HG03175 (cell line): ENCODE data around the gene TRMT10A.

ENCODE experiments used
- ATAC-seq: cut with Tn5 transposase; IDR thresholded peaks from one replicate; pipeline ENCODE4 v1.9.1; 2021; ENCODE audit warnings: mild to moderate bottlenecking, moderate library complexity; ENCODE audit not compliant: unreplicated experiment

Gene TRMT10A, protein sequence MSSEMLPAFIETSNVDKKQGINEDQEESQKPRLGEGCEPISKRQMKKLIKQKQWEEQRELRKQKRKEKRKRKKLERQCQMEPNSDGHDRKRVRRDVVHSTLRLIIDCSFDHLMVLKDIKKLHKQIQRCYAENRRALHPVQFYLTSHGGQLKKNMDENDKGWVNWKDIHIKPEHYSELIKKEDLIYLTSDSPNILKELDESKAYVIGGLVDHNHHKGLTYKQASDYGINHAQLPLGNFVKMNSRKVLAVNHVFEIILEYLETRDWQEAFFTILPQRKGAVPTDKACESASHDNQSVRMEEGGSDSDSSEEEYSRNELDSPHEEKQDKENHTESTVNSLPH

DNA sequence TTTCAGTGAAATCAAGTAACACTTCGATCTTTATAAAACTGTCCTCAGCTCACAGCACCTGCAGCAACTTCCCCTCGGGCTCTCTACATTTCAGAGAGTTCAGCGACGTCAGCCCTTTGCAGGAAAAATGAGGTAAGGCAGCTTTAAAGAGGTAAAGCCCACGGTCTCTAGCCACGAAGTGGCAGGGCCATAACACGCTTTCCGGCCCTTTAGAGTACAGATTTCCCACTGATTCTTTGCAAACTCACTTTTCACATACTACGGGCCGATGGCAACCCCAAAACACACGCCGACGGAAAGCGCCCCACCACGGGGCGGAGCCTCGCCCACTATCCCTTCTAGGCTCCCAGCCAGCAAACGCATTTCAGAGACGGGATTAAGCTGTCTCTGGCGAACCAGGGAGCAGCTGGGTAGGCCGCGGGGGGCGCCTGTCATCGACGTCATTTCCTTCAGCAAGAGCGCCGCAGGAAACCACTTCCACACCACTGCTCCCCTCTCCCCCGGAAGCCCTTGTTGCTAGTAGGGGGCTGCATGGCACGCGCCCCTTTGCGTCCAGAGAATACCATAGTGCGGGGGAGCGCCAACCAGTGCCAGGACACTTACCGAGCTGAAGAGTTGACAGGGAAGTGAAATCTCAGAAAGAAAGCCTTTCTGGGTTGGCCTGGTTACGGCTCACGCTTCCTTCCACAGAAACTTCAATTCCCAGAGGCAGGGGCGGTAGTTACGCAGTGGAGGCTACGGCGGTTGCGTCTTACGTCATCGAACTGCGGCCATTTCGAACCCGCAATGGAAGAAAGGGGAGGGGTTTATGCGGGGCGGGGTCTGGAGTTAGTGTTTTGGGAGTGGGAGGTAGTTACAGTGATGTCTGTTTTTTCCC lies at the start of gene TRMT10A:
TRMT10A (minus strand) TSS at position 730 of the 877 bp plus-strand sequence. CDS start 4,701 bp downstream, outside the sequence.
- ATAC-seq: peak; percentile 94

DNA sequence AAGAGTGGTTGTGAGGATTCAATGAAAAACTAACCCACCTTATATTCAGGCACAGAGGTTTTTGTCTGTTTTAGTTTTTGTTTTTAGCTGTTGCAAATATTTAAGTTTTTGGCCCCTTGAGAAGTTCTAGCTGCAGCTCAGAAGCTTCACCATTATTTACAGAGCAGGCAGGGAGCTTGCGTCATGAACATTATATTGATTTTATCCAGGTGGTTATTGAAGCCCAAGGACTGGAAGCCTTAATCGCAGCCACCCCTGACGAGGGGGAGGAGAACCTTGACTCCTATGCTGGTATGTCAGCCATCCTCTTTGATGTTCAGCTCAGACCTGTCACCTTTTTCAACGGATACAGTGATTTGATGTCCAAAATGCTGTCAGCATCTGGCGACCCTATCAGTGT lies 48.9 kb upstream of the TRMT10A start:
- no peak for ATAC-seq

DNA sequence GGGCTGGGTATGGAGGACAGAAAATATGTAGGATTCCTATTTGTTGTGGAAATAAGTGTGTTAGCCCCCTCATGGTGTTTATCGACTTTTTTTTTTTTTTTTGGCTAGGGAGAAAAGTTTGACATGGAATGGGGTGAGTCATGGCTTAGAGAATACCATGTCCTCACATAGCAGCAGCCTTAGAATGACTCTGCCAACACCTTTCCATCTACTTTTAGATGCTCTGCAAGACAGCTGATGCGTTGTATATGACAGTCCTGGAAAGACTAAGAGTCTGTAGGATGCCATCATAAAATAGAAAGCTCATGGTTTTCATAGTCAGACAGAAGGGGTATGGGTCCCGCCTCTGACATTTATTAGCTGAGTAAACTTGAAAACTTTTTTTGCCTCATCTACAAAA lies 48.4 kb upstream of the TRMT10A start:
- no peak for ATAC-seq

DNA sequence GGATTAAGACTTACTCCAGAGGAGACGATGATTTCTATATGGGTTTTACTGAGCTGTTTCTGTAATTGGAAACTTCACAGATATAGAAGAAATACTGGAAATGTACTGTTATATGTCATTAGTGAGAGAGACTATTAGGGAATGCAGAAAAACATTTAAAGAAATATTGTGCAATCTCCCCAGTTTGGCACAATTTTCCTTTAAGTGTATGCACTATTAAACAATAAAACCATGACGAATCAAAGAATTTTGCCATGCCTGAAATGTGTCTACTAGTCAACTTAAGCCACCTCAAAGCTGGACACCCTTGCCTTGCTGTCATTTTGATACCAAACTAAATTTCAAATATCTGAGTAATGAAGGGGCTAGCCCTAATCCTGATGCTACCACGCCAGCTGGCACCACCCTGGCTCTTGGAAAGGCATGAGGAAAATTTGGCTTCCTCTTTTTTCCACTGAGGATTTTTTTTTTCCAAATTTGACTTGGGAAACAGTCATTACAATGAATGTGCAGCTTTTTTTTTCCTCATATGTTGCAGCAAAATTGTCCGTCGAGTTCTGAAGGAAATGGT lies 46.9 kb upstream of the TRMT10A start:
- no peak for ATAC-seq

DNA sequence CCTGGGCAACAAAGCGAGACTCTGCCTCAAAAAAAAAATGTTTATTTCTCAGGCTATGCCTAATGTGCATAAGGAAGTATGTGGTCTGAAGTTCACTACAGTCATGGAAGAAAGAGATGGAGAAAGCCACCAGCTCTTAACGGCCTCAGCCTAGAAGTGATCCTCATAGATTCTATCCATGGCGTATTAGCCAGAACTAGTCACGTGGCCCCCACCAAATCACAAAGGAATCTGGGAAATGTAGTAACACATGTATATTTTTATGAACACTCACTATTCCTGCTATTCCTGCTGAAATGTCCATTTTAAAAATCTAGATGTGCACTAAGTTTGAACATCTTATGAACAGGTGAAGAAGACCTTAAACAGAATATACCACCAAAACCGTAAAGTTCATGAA lies 44.6 kb upstream of the TRMT10A start:
- ATAC-seq: no peak

DNA sequence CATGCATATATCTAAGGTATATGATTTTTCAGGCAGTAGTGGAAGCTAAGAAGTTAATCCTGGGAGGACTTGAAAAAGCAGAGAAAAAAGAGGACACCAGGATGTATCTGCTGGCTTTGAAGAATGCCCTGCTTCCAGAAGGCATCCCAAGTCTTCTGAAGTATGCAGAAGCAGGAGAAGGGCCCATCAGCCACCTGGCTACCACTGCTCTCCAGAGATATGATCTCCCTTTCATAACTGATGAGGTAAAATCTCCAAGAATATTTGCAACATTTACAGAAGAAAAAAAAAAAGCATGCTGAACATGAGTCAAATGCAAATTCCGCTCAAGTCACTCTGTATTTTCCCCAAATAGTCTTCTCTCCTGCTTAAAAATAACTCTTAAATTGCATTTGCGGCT lies 42.9 kb upstream of the TRMT10A start:
- ATAC-seq: no peak

DNA sequence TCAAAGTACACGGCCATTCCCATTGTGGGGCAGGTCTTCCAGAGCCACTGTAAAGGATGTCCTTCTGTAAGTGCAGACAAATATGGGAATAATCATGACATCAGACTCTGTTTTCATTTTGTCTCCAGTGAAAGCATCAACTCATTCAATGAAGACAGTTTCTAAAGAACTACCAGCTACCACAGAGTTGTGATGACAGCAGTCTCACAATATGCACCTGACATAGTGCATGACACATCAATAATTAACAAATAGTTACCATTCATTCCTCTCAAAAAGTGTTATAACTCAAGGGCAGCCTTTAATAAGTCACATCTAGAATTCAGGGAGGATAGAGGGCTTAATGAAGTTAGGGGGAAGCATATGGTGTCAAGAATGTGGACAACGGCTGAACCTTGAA lies 31.0 kb upstream of the TRMT10A start:
- ATAC-seq: peak; percentile 47

DNA sequence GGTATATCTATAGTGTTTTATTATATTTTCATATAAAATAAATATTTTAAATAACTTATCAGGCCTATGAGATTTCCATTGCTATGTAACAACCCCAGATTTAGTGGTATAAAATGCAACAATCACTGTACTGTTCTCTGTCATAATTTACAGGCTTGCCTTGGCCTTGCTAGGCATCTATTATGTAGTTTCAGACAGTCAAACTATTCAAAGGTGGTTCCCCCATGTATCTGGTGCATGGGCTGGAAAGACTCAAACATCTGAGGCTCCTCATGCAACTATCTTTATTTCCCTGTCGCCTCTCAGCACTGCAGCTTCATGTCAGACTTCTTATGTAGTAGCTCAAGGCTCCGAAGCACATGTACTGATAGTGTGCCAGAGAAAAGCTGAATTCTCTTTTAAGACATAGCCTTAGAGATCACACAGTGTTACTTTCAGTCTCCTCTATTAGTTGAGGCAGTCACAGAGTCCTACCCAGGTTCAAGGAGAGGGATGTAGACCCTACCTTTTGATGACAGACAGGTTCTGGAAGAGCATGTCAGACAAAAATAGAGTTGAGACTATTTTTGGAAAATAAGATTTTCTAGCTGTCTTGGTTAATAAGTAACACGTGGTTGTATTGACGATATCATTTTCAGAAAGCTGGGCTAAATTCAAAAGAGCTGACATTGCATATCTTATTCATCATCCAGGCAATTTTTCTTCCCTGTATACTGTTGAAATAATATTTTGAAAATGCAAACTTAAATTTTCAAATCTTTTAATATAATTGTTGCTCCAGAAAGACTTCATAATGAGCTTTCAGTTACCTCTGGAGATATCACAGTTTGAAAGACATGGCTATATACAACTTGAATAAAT lies 30.2 kb upstream of the TRMT10A start:
- peak; percentile 79 for ATAC-seq

DNA sequence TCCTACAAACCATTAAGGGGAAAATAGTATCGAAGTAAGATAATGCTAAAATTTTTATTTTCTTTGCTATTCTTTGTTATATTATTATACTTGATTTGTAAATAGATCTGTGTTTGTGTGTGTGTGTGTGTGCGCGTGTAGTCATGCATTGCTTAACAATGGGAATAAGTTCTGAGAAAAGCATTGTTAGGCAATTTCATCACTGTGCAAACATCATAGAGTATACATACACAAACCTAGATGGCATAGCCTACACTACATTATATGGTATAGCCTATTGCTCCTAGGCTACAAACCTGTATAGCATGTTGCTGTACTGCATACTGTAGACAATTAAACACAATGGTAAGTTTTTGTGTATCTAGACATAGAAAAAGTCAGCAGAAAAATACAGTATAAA lies 27.9 kb upstream of the TRMT10A start:
- no peak for ATAC-seq

DNA sequence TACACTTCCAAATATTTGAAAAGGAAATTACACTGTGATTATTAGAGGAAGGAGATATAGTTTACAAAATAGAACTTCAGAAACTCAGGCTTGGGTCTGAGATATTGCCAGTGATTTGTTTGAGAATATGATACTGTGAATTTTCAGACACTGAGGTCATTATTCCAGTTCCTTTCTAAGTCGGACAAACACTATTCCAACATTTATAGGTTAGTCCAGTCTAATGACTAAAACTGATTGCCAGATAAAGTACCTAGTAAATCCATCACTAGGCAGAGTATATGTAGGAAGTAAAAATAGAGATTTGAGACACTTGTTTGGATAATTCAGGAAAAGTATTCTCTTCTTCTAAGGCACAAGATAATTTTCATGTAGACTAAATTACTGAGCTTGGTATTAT lies 24.0 kb upstream of the TRMT10A start:
- no peak for ATAC-seq

DNA sequence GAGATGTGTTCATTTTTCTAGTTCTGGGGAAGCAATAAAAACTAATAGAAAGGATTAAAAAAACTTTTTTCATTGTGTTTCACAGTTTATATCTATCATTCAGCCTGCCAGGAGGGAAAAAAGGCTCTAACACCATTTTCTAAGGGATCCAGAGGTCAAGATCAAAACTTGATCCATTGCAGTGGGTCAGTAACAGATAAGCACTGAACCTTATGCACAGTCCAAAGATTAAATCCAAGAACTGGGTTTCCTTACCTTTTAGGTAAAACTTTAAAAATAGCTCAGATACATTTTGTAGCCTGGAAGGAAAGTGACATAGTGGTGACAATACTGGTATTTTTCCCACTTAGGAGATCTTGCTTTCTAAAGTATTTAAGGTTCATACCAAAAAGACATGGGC lies 23.5 kb upstream of the TRMT10A start:
- ATAC-seq: no peak

DNA sequence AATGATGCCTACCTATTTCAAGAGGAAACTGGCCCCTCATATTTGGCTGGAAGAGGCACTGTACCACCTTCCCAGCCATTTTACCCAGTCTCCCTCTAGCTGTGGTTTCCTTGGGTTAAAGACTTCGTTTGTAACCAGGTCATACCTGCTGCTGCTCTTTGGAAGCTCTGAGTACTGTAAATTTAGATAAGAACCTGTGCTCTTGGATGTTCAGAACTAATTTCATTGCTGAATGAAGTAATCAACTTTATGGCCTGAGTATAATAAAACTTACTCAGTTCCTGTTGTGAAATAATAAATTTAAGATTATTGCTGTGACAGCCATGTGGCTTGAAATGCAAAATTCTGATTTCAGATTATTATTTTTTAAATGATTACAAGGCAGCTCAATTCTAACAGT lies 23.0 kb upstream of the TRMT10A start:
- ATAC-seq: no peak

DNA sequence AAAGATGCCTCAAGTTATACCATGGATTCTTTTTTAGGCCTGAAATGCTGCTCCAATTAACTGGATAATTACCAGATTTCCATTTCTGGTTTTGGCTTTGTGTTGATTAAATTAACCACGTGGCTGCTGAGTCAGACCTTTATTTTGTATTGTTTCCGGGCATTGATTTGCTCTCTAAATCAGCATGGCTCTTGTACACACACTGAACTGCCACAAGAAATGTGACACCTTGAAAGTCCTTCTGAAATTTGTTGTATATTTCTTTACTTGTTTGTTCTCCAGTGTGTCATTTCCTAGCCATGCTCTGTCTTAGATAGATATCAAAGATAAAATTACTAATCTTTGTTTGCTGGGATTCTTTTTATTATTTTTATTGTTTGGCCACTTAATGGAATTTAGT lies 22.5 kb upstream of the TRMT10A start:
- ATAC-seq: no peak

DNA sequence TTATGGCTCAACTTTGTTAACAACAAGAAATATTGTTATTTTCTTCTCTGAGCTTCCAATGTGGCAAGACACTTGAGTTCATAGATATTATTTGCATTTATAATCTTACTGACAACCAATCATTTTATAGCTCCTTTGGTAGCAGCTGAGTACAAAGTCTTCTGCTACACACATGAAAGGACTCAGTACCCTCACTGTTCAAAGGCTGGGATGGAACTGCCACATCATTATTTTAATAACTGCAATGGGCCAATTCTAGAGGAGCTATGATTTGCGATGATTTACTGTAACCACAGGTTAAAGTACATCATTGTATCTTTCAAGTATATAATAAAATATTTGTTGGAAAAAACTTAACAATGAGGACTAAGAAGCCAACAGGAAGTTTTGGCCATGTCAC lies 21.7 kb upstream of the TRMT10A start:
- ATAC-seq: no peak

DNA sequence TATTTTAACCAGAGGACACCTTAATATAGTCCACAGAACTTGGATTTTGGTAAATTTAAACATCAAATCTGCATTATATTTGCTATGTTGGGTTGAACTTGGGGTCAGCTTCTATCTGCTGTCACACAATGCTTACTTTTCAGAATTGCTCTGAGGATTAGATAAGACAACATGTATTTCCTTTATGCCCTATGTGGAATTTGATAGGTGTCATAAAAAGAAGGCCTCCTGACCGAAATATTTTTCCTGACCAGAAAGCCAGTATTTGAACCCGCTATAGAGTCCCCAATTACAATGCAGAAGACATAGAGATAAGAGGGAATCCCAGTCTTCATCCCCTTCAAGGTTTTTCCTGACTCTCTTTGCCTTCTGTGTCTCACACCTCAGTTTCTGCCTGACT lies 14.9 kb upstream of the TRMT10A start:
- ATAC-seq: no peak

DNA sequence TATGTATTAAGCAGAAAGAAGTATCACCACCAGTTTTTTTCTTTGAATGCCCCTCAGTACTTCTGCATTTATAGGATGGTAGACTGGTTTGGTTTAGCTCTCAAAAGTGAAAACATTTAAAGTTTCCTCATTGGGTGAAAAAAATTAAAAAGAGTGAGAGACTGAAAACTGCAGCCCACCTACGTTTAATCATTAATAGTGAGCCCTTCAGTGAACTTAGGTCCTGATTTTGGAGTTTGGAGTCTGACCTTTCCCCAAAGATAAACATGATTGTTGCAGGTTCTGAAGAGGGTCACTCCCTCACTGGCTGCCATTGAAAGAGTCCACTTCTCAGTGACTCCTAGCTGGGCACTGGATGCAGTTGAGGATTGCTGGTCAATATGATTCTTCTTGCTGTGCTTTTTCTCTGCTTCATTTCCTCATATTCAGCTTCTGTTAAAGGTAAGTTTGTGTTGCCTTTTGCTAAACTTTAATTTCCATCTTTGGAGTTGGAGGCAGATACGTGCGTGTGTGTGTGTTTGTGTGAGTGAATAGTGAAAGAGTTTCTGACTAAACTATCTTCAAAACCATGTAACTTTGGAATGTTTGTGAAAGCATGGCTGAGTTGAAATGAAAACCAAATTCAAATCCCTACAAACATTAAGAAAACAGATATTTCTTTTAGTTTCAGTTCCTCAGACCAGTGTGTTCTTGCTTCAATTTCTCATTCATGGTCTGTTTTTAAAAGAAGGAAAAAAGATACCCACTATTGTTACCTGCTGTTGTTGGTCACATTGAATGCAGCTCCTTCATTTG lies 10.9 kb upstream of the TRMT10A start, which contains the start of gene MTTP:
MTTP (plus strand) TSS at position 295 of the 795 bp plus-strand sequence; CDS start at position 381, 86 bp downstream.
- peak; percentile 77 for ATAC-seq

DNA sequence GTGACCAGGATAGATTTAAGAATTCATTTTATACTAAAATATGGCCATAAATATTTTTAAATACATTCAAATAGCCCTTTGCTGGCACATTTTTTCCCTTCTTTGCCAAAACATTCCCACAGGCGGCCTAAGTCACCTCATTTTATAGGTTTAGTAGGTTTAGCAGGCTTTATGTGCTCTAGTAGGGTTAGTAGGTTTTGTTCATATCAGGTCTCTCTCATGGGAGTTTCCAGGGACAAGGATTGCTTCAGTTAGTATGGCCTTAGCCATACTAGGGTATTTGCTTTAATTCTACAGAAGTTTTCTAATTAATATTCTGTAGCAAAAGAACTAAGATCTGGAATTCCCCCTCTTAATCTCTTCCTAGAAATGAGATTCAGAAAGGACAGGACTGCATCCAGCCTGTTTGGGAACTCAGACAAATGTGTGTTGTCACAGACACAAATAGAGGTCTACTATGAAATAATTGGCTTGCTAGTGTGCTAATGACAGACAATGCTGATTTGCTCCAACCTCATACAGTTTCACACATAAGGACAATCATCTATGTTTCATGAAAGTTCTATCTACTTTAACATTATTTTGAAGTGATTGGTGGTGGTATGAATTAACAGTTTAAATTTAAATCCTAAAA lies 10.0 kb upstream of the TRMT10A start:
- ATAC-seq: no peak

DNA sequence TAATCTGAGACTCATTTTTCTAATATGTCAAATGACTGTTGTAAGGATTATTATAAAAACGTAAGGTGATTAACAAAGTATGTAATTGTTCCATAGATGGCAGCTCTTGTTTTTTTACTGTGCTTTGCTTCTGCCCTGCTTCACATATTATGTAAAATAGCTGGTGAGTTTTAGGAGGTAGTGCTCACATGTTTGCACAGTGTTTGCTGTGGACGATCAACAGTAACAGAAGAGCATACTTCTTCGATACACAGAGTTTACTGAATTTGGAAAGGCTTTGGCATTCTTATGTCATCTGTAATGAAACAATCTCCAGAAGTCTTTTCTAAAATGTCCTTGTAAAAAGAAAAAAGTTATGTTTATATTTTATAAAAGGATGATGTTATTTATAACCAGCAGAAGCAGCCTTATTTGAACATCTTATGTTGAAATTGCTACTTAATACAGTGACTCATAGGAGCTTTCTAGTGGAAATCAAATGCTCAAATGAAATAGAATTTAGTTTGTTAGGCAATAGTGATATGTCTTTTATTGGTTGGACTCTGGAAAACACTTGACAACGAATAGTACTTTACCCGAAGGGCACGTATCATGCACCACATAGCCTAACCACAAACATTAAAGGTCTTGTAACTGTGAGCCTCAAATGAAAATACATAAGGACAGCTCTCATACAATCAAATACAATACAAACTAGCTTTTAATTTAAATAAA lies 8.8 kb upstream of the TRMT10A start:
- no peak for ATAC-seq

DNA sequence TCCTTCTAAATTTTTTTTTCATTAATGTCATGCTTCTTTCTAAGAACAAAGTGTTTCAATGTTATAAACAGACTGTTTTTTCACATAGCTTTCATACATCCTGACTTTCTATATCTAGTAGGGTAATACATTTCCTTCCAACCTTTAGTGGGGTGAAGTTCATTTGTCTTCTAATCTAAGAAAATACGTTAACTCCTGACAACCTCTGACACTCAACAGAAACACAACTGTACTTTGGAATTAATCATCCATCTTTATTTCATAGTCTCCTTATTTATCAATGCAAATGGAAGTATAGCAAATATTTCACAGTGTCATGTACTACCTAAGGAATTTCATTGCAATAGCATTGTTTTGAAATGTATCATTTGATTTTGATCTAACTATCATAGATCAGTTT lies 8.0 kb upstream of the TRMT10A start:
- no peak for ATAC-seq
